Liver (tissue), 3 donors: Measurements from ENCODE around the gene NDUFS5.
"Not testable (repeated sequence)": the region's sequence is repeated elsewhere in the genome, so short reads cannot be mapped to it uniquely, and the experiment has no call there.

Source experiments
- ATF3 ChIP-seq: IDR thresholded peaks from 2 replicates; pipeline ENCODE4 v1.6.1; 2016; ENCODE audit warnings: antibody characterized with exemption
- CTCF ChIP-seq: fragments of 150-350 bp; IDR thresholded peaks from 2 replicates; pipeline ENCODE4 v1.5.1; 2017; ENCODE audit warnings: improper control_type of control experiment, low read depth, low read length; ENCODE audit not compliant: missing input control
- GABPA ChIP-seq, 2 donors: IDR thresholded peaks in 1 of 2; conservative IDR thresholded peaks in 1 of 2; 2 replicates each; pipeline ENCODE4 v1.6.1; 2016; ENCODE audit warnings: antibody characterized with exemption in 2 of 2, mild to moderate bottlenecking in 1 of 2, moderate library complexity in 1 of 2
- HNF4A ChIP-seq, 2 donors: conservative IDR thresholded peaks; 2 replicates each; pipeline ENCODE4 v1.6.1; 2016; ENCODE audit warnings: antibody characterized with exemption in 2 of 2, mild to moderate bottlenecking in 2 of 2
- MAX ChIP-seq: IDR thresholded peaks from 2 replicates; pipeline ENCODE4 v1.6.1; 2016; ENCODE audit warnings: antibody characterized with exemption
- RAD21 ChIP-seq, 2 donors: IDR thresholded peaks; 2 replicates each; pipeline ENCODE4 v1.6.1; 2016; ENCODE audit warnings: antibody characterized with exemption in 2 of 2, mild to moderate bottlenecking in 2 of 2
- REST ChIP-seq: IDR thresholded peaks from 2 replicates; pipeline ENCODE4 v1.6.1; 2016; ENCODE audit warnings: antibody characterized with exemption, mild to moderate bottlenecking
- SP1 ChIP-seq: IDR thresholded peaks from 2 replicates; pipeline ENCODE4 v1.6.1; 2018; ENCODE audit warnings: antibody characterized with exemption, mild to moderate bottlenecking
- TAF1 ChIP-seq: conservative IDR thresholded peaks from 2 replicates; pipeline ENCODE4 v1.6.1; 2016; ENCODE audit warnings: antibody characterized with exemption, mild to moderate bottlenecking
- YY1 ChIP-seq: IDR thresholded peaks from 2 replicates; pipeline ENCODE4 v1.6.1; 2016; ENCODE audit warnings: antibody characterized with exemption, mild to moderate bottlenecking
- donor health status: healthy.
- donor health status: healthy.

- TF ChIP-seq CTCF; GABPA (IDR thresholded peaks at IDR 0.05 in 1 of 2, conservative IDR thresholded peaks at IDR 0.05 in 1 of 2); MAX; RAD21 (IDR thresholded peaks at IDR 0.05); TAF1; ATF3; YY1; SP1; HNF4A (conservative IDR thresholded peaks at IDR 0.05); REST: not testable (repeated sequence)
These were observed 11.2 kb upstream of the NDUFS5 start for GRCh38 chr1:39014956-39015355.
